ENCODE measurements around the gene ALK. TPM values are rescaled to one million over a fixed set of nuclear protein-coding genes. Genes with fewer than 3 reads are reported as not detected.

Gene ALK
- total RNA-seq, 1 donor from 2014 or later: 0.14 TPM

GRCh38 chr2:29664578-29664977 is 256.8 kb downstream of the ALK start:
- no peaks in the 10 kb centered on the region for H3K36me3 ChIP-seq
- H3K27ac ChIP-seq (replicated peaks): no peak overlapping the region
- no peaks in the 10 kb centered on the region for H3K27me3 ChIP-seq (ENCODE audit: low read depth)
- H3K9me3 ChIP-seq (replicated peaks): peaks cover 10% of the 10 kb centered on the region
- intact Hi-C loops (cut with micrococcal nuclease): no loop called here
- no peak for DNase-seq
- TF ChIP-seq, protein P1, sequence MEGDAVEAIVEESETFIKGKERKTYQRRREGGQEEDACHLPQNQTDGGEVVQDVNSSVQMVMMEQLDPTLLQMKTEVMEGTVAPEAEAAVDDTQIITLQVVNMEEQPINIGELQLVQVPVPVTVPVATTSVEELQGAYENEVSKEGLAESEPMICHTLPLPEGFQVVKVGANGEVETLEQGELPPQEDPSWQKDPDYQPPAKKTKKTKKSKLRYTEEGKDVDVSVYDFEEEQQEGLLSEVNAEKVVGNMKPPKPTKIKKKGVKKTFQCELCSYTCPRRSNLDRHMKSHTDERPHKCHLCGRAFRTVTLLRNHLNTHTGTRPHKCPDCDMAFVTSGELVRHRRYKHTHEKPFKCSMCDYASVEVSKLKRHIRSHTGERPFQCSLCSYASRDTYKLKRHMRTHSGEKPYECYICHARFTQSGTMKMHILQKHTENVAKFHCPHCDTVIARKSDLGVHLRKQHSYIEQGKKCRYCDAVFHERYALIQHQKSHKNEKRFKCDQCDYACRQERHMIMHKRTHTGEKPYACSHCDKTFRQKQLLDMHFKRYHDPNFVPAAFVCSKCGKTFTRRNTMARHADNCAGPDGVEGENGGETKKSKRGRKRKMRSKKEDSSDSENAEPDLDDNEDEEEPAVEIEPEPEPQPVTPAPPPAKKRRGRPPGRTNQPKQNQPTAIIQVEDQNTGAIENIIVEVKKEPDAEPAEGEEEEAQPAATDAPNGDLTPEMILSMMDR (IDR thresholded peaks at IDR 0.05; ENCODE audit: borderline replicate concordance): no peak
- no peaks in the 10 kb centered on the region for H3K4me1 ChIP-seq
- no peak overlapping the region for H3K4me3 ChIP-seq

- no peak for DNase-seq
- no peaks in the 10 kb centered on the region for H3K9me3 ChIP-seq (replicated peaks)
- intact Hi-C loops (cut with micrococcal nuclease): no loop called here
- H3K27ac ChIP-seq (replicated peaks): no peak overlapping the region
- TF ChIP-seq, protein P1 (IDR thresholded peaks at IDR 0.05; ENCODE audit: borderline replicate concordance): no peak
- no peaks in the 10 kb centered on the region for H3K4me1 ChIP-seq
- H3K36me3 ChIP-seq: no peaks in the 10 kb centered on the region
- no peak overlapping the region for H3K4me3 ChIP-seq
- H3K27me3 ChIP-seq (ENCODE audit: low read depth): no peaks in the 10 kb centered on the region
These were observed 258.1 kb downstream of the ALK start for GRCh38 chr2:29663268-29663667.

DNA sequence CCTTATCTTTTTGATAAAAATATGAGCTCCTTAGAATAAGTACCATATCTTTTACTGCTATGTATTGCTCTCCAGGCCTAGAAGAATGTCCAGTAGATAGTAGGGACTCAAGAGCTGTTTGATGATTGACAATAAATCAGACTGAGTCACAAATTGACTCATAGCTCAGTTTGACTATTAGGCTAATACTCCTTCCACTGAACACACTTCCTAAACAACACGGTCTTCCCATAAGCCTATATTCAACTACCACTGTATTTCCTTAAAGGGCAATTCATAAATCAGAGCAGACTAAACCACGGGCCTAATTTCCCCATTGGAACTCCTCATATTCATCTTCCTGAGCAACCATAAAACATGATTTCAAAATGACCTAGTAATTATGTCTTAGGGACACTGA is 258.5 kb downstream of the ALK start:
- intact Hi-C loops (cut with micrococcal nuclease): no loop called here

DNA sequence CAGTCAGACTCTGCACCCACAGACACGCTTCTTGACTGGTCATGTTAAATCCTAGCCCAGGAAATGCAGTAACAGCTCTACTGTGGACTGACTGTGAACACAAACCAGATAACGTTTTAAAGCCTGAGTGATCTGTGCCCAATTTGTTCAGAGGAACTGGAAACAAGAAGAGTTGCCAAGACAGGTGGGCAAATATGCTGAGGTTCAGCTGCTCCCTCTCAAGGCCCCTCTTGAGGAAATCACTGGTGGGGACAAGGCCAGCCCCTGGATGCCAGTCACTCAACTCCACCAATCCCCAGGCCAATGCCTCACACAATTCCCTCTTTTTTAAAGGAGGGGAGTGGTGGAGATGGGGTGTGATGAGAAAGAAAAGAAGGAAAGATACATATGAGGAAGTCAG is 261.2 kb downstream of the ALK start:
- no peak for DNase-seq
- H3K4me3 ChIP-seq: no peak overlapping the region
- H3K36me3 ChIP-seq: no peaks in the 10 kb centered on the region
- H3K27me3 ChIP-seq (ENCODE audit: low read depth): no peaks in the 10 kb centered on the region
- no peak overlapping the region for H3K27ac ChIP-seq (replicated peaks)
- intact Hi-C loops (cut with micrococcal nuclease): no loop called here
- TF ChIP-seq, protein P1 (IDR thresholded peaks at IDR 0.05; ENCODE audit: borderline replicate concordance): no peak
- H3K4me1 ChIP-seq: peaks cover 14% of the 10 kb centered on the region
- H3K9me3 ChIP-seq (replicated peaks): no peaks in the 10 kb centered on the region

More for the DNA sequence above, 258.5 kb downstream of the ALK start:
- no peak overlapping the region for H3K4me3 ChIP-seq
- no peaks in the 10 kb centered on the region for H3K36me3 ChIP-seq
- no peaks in the 10 kb centered on the region for H3K27me3 ChIP-seq (ENCODE audit: low read depth)
- TF ChIP-seq, protein P1 (IDR thresholded peaks at IDR 0.05; ENCODE audit: borderline replicate concordance): no peak
- H3K27ac ChIP-seq (replicated peaks): no peak overlapping the region
- DNase-seq: no peak
- no peaks in the 10 kb centered on the region for H3K9me3 ChIP-seq (replicated peaks)
- H3K4me1 ChIP-seq: no peaks in the 10 kb centered on the region

GRCh38 chr2:29659178-29659577 is 262.2 kb downstream of the ALK start:
- Histone ChIP-seq H3K36me3 (no peaks in the 10 kb centered on the region), H3K4me1 (peaks cover 18% of the 10 kb centered on the region), H3K27me3 (ENCODE audit: low read depth) (no peaks in the 10 kb centered on the region), H3K27ac (replicated peaks) (no peak overlapping the region), H3K4me3 (no peak overlapping the region), H3K9me3 (replicated peaks) (no peaks in the 10 kb centered on the region)
- no peak for DNase-seq
- TF ChIP-seq, protein P1 (IDR thresholded peaks at IDR 0.05; ENCODE audit: borderline replicate concordance): no peak
- intact Hi-C loops (cut with micrococcal nuclease): no loop called here

DNA sequence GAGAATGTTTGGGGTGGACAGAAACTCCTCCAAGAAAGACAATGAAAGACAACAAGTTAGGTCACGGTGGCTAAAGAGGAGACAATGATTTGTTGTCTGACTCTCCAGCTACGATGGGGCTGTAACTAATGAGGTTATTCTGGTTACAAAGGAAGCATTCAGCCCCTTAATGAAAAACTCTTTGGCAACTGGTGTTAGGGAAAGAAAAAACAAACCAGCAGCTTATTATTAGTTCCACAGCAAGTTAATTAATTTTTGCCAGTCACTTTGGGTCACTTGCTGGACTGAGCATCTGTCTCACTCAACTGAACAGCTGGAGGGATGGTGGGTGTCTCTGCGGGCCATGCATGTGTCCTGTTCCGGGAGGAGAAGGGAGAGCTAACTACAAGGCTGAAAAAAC is 263.7 kb downstream of the ALK start:
- Histone ChIP-seq H3K27me3 (ENCODE audit: low read depth) (no peaks in the 10 kb centered on the region), H3K4me3 (no peak overlapping the region), H3K9me3 (replicated peaks) (no peaks in the 10 kb centered on the region), H3K4me1 (peaks cover 18% of the 10 kb centered on the region), H3K36me3 (no peaks in the 10 kb centered on the region), H3K27ac (replicated peaks) (no peak overlapping the region)
- DNase-seq: no peak
- TF ChIP-seq, protein P1 (IDR thresholded peaks at IDR 0.05; ENCODE audit: borderline replicate concordance): no peak
- intact Hi-C loops (cut with micrococcal nuclease): no loop called here

All from left ventricle myocardium inferior (tissue), 1 donor.